ENCODE data around the gene SRF. TPM values are rescaled to one million over a fixed set of nuclear protein-coding genes. Genes with fewer than 3 reads are reported as not detected.

Gene SRF
- total and polyA plus RNA-seq, 8 donors: 20.2 to 36.3 (median 31.0) TPM

GRCh38 chr6:43178150-43178549, 7.1 kb downstream of the SRF start:
- H3K27ac ChIP-seq: no peak overlapping the region
- no peak for TF ChIP-seq CTCF (IDR thresholded peaks at IDR 0.05)
- intact Hi-C loops (cut with DNase I): no loop called here
- no peak for DNase-seq
- H3K27me3 ChIP-seq: no peaks in the 10 kb centered on the region
- peaks cover 27 to 54% of the 10 kb centered on the region in 2 donors for H3K4me1 ChIP-seq
- peaks cover 0 to 53% of the 10 kb centered on the region in 2 donors for H3K36me3 ChIP-seq
- no peak overlapping the region for H3K4me3 ChIP-seq
- no peaks in the 10 kb centered on the region for H3K9me3 ChIP-seq
- no peak for ATAC-seq

- TF ChIP-seq CTCF (IDR thresholded peaks at IDR 0.05): no peak
- ATAC-seq (no peak), DNase-seq (no peak)
- no peaks in the 10 kb centered on the region for H3K9me3 ChIP-seq
- intact Hi-C loops (cut with DNase I): no loop called here
- no peak overlapping the region for H3K27ac ChIP-seq
- no peak overlapping the region for H3K4me3 ChIP-seq
- peaks cover 0 to 53% of the 10 kb centered on the region in 2 donors for H3K36me3 ChIP-seq
- no peaks in the 10 kb centered on the region for H3K27me3 ChIP-seq
- H3K4me1 ChIP-seq: peaks cover 19 to 48% of the 10 kb centered on the region in 2 donors
Observed at GRCh38 chr6:43178951-43179830, 8.1 kb downstream of the SRF start.

- TF ChIP-seq CTCF (IDR thresholded peaks at IDR 0.05): no peak
- Histone ChIP-seq H3K9me3 (no peaks in the 10 kb centered on the region), H3K27ac (no peak overlapping the region), H3K27me3 (no peaks in the 10 kb centered on the region), H3K4me1 (peaks cover 15 to 44% of the 10 kb centered on the region in 2 donors), H3K4me3 (no peak overlapping the region), H3K36me3 (peaks cover 0 to 62% of the 10 kb centered on the region in 2 donors)
- intact Hi-C loops (cut with DNase I): no loop called here
- no peak for DNase-seq
- ATAC-seq: no peak
Observed at GRCh38 chr6:43180058-43180457, 9.0 kb downstream of the SRF start.

GRCh38 chr6:43180985-43181384, 9.9 kb downstream of the SRF start:
- ATAC-seq (no peak), DNase-seq (no peak)
- H3K4me1 ChIP-seq: peaks cover 10 to 35% of the 10 kb centered on the region in 2 donors
- no peak overlapping the region for H3K4me3 ChIP-seq
- no peaks in the 10 kb centered on the region for H3K9me3 ChIP-seq
- intact Hi-C loops (cut with DNase I): no loop called here
- H3K27me3 ChIP-seq: no peaks in the 10 kb centered on the region
- TF ChIP-seq CTCF (IDR thresholded peaks at IDR 0.05): no peak
- peaks cover 0 to 61% of the 10 kb centered on the region in 2 donors for H3K36me3 ChIP-seq
- no peak overlapping the region for H3K27ac ChIP-seq

- no peak for DNase-seq
Observed at GRCh38 chr6:43181621-43181941, 10.5 kb downstream of the SRF start.

More at GRCh38 chr6:43181621-43181941, 10.5 kb downstream of the SRF start:
- H3K27ac ChIP-seq: peak overlapping the region; percentile 65 to 73
- no peak for ATAC-seq
- H3K4me1 ChIP-seq: peaks cover 10 to 29% of the 10 kb centered on the region in 2 donors
- TF ChIP-seq CTCF (IDR thresholded peaks at IDR 0.05): no peak
- intact Hi-C loops (cut with DNase I): no loop called here
- peaks cover 0 to 61% of the 10 kb centered on the region in 2 donors for H3K36me3 ChIP-seq
- peak overlapping the region; percentile 48 to 72 for H3K4me3 ChIP-seq
- H3K9me3 ChIP-seq: no peaks in the 10 kb centered on the region
- H3K27me3 ChIP-seq: no peaks in the 10 kb centered on the region

Measured in left lung (tissue), 10 donors.